ENCODE data around the gene IQCE.

The IQCE gene

DNA sequence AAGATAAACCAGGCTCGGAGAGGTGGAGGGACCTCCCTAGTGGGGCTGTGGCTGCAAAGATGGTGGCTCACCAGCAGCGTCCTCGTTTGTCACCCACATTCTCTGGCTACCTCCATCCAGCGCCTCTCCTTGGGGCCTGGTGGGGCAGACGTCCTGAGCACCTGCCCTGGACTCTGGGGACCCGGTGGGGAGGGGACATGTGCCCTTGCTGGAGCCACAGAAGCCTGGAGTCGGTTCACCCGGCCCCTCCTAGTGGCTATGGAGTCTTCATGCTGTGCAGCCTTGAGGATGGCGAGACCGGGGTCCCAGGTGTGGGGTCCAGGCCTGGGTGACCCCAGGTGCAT, 87.5 kb downstream of the IQCE start:
- CTCF ChIA-PET, result interaction anchor here (1.2 kb wide), 1 partner anchor 34 kb away, joined by 3 read pairs; no protein-coding TSS in a partner anchor
- H3K27ac ChIP-seq, result peak overlapping the region; percentile 54
- DNase-seq (ENCODE audit: low spot score), result no peak
- POLR2A ChIA-PET (ENCODE audit: low non-redundant PET), result no interaction called here
- TF ChIP-seq, protein P1, sequence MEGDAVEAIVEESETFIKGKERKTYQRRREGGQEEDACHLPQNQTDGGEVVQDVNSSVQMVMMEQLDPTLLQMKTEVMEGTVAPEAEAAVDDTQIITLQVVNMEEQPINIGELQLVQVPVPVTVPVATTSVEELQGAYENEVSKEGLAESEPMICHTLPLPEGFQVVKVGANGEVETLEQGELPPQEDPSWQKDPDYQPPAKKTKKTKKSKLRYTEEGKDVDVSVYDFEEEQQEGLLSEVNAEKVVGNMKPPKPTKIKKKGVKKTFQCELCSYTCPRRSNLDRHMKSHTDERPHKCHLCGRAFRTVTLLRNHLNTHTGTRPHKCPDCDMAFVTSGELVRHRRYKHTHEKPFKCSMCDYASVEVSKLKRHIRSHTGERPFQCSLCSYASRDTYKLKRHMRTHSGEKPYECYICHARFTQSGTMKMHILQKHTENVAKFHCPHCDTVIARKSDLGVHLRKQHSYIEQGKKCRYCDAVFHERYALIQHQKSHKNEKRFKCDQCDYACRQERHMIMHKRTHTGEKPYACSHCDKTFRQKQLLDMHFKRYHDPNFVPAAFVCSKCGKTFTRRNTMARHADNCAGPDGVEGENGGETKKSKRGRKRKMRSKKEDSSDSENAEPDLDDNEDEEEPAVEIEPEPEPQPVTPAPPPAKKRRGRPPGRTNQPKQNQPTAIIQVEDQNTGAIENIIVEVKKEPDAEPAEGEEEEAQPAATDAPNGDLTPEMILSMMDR (conservative IDR thresholded peaks at IDR 0.05; ENCODE audit: low read depth), result no peak

DNA sequence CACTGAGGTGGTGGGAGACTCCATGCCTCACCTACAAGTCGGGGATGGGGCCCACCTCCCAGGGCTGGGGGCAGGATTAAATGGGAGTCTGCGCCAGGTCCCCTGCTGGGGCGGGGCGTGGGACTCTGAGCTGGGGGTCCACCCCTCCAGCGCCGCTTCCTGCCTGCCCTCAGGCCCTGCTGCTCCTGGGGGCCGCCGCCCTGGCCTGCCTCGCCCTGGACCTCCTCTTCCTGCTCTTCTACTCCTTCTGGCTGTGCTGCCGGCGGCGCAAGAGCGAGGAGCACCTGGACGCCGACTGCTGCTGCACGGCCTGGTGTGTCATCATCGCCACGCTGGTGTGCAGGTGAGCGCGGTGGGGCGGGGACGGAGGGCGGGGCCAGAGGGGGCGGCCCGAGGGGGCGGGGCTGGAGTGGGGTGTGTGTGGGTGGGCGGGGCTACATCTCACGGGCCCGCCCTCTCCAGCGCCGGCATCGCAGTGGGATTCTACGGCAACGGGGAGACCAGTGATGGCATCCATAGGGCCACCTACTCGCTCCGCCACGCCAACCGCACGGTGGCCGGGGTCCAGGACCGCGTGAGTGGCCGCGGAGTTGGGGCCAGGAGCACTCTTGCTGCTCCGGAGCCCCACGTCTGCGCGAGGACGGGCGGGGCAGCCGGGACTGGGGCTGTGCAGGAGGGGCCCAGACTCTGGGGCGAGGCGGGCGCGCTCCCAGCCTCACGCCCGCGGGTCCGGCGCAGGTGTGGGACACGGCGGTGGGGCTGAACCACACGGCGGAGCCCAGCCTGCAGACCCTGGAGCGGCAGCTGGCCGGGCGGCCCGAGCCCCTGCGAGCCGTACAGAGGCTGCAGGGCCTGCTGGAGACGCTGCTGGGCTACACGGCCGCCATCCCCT, 88.1 kb downstream of the IQCE start:
- ChIA-PET CTCF (no interaction called here), POLR2A (ENCODE audit: low non-redundant PET) (no interaction called here)
- peak; percentile 78 for DNase-seq (ENCODE audit: low spot score)
- peak overlapping the region; percentile 54 for H3K27ac ChIP-seq
- TF ChIP-seq, protein P1 (conservative IDR thresholded peaks at IDR 0.05; ENCODE audit: low read depth), result no peak

DNA sequence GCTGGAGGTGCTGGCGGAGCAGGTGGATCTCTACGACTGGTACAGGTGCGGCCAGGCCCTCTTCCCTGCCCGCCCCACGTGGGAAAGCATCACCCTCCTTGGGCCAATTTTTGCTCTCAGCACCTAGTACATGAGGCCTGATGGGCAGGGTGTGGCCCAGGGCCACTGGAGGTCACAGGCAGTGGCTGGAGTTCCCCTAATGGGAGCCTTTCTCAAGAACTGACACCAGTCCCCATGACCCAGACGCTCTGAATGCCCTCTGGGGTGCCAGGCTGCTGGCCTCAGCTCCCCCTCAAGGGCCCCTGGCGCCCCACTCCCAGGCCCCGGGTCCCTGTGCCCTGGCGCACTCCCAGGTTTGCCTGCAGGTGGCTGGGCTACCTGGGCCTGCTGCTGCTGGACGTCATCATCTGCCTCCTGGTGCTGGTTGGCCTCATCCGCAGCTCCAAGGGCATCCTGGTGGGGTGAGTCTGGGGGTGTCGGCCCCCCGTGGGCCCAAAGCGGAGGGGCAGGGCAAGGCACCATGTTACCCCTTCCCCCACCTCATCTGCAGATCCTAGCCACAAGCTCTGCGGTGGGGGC, 88.9 kb downstream of the IQCE start:
- ChIA-PET CTCF (interaction anchor here (1.0 to 1.1 kb wide), 2 partner anchors 23 to 62 kb away, joined by 3 to 5 read pairs; no protein-coding TSS in a partner anchor), POLR2A (ENCODE audit: low non-redundant PET) (no interaction called here)
- H3K27ac ChIP-seq, result peak overlapping the region; percentile 9
- no peak for DNase-seq (ENCODE audit: low spot score)
- TF ChIP-seq, protein P1 (conservative IDR thresholded peaks at IDR 0.05; ENCODE audit: low read depth), result no peak

DNA sequence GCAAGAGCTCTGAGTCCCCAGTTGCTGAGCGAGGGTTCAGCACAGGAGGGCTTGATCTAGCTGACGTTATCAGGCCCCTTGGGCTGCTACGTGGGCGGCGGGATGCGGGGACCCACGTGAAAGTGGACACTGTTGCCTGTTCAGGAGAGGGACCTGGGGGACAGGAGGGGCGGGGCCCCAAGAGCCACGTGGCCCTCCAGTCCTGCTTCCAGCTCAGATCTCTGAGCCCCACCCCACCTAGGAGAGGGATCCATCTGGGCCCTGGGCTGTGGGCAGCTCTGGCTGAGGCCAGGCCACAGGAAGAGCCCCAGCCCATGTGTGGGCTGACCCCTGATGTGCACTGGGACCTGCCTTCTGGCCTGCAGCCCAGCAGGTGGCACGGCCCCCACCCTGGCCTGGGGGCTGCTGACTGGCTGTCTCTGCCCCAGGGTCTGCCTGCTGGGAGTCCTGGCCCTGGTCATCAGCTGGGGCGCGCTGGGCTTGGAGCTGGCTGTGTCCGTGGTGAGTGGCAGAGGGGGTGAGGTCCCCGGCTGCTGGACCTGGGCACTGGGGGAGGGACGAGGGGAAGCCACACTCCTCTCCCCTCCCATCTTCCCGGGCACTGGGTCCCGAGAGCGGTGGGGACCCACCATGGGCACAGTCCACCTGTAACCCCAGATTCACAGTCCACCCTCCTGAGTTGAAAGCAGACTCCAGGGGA, 90.5 kb downstream of the IQCE start:
- H3K27ac ChIP-seq, result peak overlapping the region; percentile 16
- TF ChIP-seq, protein P1 (conservative IDR thresholded peaks at IDR 0.05; ENCODE audit: low read depth), result no peak
- POLR2A ChIA-PET (ENCODE audit: low non-redundant PET), result no interaction called here
- no peak for DNase-seq (ENCODE audit: low spot score)
- CTCF ChIA-PET, result no interaction called here

DNA sequence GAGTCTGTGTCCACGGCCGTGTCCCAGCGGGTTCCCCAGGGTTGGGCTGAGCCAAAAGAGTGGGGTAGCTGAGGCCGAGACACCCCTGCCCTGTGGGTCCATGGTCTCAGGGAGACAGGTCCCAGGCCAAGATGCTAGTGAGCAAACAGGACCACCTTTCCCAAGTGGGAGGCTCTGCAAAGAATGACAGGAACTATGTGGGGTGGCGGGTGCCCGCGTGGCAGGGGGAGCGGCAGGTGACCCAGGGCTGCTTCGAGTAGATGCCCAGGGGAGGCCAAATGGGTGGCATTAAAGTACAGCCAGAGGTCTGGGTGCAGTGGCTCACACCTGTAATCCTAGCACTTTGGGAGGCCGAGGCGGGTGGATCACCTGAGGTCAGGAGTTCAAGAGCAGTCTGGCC, 91.2 kb downstream of the IQCE start:
- H3K27ac ChIP-seq, result peak overlapping the region; percentile 16
- TF ChIP-seq, protein P1 (conservative IDR thresholded peaks at IDR 0.05; ENCODE audit: low read depth), result no peak
- CTCF ChIA-PET, result no interaction called here
- POLR2A ChIA-PET (ENCODE audit: low non-redundant PET), result no interaction called here
- no peak for DNase-seq (ENCODE audit: low spot score)

DNA sequence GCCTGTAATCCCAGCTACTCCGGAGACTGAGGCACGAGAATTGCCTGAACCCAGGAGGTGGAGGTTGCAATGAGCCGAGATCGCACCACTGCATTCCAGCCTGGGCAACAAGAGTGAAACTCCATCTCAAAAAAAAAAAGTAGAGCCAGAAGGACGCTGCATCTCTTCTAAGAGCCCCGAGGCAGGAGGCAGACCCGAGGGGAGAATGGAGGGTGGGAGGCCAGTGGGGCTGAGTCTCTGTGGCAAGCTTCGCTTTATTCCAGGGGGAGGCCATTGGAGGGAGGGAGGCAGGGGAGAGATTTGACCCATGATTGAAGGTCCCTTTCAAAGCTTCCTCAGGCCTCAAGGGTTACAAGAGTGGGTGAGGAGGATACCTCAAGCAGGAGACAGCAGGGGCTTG, 91.7 kb downstream of the IQCE start:
- peak overlapping the region; percentile 16 for H3K27ac ChIP-seq
- ChIA-PET POLR2A (ENCODE audit: low non-redundant PET) (no interaction called here), CTCF (no interaction called here)
- no peak for DNase-seq (ENCODE audit: low spot score)
- TF ChIP-seq, protein P1 (conservative IDR thresholded peaks at IDR 0.05; ENCODE audit: low read depth), result no peak
